NK-92 (cell line): ENCODE measurements around the gene CHN2.

Source experiments
- DNase-seq: peaks from one replicate; lab custom pipeline; 2025; ENCODE audit not compliant: unreplicated experiment; lab: John Stamatoyannopoulos, UW

Gene CHN2

GRCh38 chr7:29304756-29305155 lies 110.2 kb downstream of the CHN2 start:
- no peak for DNase-seq

- no peak for DNase-seq
Observed at GRCh38 chr7:29306319-29306991, 111.9 kb downstream of the CHN2 start.

GRCh38 chr7:29308424-29308823 lies 113.8 kb downstream of the CHN2 start:
- no peak for DNase-seq

DNA sequence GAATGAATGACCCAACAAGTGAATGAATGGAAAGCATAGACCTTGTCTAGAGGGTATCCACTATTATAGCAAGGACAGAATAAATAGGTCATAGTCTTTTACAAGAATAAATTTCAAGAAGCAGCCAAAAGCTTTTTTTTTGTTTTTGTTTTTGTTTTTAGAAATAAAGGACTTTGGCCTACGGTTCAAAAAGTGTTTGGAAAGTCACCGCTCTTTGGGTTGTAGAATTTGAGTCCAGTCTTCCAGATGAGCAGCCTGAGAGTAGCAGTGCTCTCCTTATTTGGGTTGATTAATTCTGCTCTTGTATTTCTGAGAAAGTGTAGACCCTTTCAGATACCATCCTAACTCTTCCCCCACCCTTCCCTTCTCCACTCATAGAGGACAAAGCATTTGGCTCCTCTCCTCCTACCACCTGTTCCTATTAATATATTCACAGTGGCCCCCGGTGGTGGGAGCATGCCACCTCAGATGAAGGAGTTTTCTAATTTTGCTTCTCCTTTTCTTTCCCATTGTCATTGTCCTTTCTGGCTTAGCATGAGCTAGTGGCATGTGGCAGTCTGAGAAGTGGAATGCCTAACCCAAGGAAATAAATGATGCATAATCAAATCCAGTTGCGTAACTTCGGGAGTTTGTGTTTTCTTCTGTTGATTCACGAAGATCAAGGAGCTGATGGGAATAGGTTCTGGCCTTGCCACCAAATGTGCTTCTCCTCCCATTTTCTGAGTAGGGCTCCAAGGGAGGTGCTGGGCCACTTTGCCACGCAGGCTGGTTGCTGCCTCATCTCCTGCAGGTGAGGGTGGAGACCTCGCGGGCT lies 114.7 kb downstream of the CHN2 start:
- DNase-seq, result no peak

- no peak for DNase-seq
Observed at GRCh38 chr7:29310625-29311024, 116.0 kb downstream of the CHN2 start.

- no peak for DNase-seq
Observed at GRCh38 chr7:29311314-29311713, 116.7 kb downstream of the CHN2 start.

GRCh38 chr7:29314148-29314547 lies 119.6 kb downstream of the CHN2 start:
- DNase-seq, result no peak

DNA sequence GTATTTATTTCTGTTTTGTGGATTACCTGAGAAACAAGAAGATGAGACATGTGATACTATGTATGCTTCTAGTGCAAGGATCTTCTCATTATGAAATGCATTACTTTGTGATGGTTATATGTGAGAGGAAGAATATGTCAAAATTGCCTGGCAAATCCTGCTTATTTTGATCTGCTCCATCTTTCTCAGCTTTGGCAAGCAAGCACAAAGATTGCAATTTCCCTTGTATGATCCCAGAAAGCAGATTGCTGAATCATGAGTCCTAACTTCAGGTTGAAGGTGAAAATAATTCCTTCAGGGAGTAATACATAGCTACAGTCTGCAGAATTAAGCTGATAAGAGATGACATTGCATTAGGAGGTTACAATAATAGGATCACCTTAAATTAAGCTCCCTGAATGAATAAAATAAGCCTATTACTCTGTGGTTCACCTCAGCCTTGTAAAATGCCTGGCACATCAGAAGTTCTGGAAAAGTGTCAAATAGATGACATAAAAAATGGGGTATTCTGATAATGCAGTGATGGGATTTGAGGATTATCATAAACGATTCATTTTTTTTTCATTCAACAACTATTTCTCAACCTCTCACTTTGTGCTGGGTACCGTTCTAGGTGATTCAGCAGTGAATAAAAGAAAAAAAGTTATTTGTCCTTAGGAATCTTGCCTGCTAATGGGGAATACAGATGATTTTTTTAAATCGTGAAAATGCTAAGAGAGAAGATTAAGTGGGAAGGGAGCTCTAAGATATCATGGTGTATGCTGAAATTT lies 120.7 kb downstream of the CHN2 start:
- DNase-seq, result no peak

DNA sequence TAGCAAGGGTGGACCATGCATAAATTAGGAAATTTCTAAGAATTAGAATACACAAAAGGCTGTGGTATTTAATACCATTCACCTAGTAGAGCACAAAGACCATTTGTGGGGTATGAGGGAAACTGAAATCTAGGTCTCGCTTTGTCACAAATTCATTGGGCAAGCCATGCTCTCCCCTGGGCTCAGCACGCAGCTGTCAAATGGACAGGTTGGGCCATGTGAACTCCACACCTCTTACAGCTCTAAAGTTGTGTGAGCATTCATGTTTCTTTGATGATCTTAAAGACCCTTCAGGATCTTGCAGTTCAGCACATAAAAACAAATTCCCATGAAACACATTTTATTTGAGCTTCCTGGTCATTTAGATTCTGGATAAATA lies 121.3 kb downstream of the CHN2 start:
- DNase-seq, result no peak

GRCh38 chr7:29316926-29317325 lies 122.4 kb downstream of the CHN2 start:
- DNase-seq, result no peak

DNA sequence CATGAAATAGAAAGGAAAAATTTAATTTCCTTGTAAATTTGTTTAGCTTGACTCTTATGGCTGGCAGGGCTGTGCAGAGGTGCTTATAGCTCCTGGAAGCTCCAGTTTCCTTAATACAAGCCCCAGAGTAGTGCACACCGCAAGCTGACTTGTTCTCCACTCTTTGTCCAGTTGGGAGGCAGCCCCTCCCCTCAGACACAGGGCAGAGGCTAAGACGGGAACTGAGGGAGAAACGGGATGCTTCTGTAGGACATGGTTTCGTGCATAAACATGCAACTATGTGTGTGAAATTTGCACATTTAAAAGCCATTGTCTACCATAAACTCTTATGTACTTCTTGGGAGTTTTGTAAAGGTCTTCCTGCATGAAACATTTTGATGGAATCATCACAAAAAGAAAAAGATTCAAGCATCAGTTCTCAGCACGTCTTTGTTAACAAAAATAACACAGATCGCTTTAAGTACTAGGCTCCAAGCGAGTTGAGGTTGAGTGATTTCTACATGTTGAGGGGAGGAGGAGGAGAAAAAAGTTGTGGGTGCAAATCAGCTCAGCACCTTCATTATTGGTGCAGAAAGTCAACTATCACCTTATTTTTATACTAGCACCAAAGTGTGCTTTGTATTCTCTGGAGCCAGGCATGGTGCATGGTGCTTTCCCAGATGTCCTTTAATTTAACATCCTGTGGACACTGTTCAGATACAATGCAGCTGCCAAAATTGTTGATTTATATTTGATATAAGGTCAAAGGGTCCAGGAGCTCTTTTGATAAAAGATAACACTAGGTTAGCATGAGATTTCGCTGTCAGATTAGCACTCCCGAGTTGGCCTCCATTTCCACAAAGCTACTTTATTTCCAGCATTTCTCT lies 124.5 kb downstream of the CHN2 start:
- no peak for DNase-seq

DNA sequence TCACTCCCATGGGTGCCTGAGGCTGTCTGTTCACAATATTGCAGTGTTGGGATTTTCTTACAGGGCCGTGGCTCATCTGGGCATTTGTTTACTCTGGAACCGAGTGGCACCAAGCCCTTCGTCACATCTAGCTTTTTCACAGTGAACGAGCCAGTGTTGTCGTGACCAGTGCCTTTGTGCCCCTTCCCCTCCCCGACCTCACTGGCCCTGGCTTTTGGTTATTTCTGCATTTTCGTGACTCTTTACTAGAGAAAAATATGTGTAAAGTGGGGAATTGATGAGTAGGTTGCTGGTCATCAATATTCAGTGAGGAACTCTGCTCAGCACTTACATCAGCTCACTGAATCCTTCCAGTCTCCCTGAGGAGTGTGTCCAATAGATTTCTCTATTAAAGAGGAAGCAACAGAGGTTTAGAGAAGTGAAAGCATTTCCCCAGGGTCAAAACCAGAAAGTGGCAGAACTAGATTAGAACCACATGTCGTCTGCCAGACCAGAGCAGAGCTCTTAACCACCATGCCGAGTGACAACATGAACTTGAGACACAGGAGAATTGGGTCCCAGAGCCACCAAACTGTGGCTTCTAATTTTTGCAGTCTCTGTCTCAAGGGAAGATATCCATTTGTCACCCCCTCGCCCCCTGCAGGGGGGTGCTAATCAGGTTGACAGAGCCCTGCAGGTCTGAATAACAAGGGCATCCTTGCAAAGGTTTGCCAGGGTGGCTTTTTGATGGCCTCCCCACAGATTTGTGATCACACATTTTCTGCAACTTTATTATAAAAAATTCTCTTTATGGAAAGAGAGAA lies 125.3 kb downstream of the CHN2 start:
- DNase-seq, result no peak

GRCh38 chr7:29320577-29320976 lies 126.0 kb downstream of the CHN2 start:
- DNase-seq, result no peak

DNA sequence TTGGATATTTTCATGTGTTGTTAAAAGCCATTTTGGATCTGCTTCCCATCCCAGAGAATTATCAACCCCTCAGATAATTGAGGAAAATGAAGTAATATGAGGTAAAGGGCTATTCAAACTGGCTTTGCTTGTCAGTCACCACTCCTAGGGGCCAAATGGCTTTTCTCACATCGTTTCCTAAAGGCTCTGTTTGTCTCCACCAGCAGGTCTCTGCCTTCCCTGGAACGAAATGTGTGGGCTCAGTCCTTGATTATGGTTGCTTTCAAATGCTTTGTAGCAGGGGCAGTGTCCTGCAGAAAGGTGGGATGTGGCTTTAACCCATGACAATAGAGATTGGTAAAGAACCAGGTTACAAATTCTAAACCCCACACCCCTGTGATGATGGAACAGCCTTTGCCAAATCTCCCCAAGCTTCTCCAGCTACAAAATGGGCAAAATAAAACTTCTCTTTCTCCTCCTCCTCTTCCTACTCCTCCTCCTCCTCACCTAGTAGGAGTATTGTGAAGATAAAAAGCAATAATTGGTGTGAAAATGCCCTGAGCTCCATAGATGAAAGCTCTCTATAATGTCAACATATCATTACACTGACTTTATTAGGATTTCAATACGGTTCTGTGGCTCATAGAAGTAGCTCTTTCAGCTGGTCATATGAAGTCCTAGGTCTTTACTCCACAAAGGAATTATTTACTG lies 127.6 kb downstream of the CHN2 start:
- no peak for DNase-seq

DNA sequence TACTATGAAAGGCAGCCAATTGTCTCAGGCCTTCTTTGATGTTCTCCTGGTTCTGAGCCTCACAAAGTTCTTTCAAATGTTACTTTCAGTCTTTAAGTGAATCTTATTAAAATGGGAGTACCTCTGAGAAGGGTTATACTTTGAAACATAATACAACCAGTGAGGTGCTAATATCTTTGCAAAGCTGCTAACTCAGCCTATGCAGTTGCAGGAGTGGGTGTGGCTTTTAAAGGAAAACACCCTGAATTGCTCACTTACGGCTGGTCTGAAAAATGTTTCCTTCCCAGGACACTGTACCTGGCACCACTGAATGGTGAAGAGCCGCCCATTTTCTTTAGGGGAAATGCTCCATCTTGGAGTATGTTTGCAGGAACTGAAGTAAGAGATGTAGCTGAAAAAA lies 130.9 kb downstream of the CHN2 start:
- DNase-seq, result no peak

DNA sequence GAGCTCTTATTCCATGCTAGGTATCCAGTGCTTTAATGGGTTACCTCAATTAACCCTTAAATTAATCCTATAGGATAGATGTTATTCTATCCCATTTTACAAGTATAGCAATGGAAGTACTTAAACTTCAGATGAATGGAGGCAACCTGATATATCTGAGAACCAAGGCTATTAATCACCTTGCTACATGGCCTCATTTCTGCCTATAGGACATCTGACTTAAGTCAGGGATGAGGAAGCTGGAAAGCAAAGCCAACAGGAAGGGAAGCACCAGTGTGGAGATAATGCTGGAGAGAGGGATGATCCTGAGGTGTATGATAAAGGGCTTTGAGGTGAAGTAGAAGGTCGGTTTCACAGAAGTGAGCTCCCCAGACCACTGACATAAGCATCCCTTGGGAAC lies 132.3 kb downstream of the CHN2 start:
- no peak for DNase-seq

DNA sequence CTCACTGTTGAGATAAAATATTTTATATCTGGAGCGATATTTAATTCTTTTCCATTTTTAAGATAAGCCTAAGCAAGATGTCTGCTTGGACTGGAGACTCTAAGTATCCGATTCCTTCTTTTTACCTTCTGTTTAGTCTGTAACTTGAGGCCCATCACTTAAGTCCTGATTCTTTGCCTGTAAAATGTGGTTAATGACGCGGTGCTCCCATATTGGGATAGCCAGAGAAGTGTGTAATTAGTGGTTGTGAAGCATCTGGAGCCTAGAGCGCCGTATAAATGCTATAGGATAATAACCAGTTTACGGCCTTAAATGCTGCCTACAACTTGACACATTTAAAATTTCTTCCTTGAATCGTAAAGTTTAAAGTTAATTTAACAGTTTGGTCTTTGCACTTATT lies 132.9 kb downstream of the CHN2 start:
- no peak for DNase-seq

DNA sequence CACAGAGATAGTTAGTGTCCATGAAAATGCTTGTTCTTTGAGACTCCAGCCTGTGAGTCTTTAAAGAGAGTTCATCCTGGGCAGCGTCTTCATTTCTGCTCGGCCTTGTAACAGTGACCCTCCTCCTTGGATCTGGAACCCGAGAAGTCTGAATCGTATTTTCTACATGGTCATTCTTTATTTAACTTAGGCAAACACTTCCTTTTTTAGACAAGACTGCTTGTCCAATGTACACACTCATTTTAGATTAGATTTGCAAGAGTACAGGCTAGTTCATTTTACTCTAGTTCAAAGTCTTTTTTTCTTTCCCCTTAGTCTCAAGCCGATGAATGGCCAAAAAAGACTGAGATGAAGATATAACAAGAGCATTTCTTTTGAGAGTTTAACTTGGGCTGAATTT lies 133.5 kb downstream of the CHN2 start:
- no peak for DNase-seq

DNA sequence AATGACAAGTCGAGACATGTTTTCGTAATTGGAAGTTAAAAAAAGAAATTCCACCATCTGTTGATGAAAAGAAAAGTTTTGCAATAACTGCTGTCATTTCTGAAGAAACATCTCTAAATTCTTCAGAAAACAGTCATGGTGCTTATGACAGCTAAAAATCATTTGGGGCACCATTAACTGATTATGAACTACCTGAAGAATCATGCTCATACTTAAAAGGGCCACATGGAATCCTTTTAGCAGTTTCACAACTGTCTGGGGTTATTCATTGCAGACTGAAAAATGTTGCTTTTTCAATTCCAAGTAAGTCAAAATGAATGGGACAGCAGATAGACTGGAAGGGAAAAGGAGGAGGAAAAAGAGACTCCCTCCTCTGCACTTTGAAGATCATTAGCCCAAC lies 134.2 kb downstream of the CHN2 start:
- no peak for DNase-seq

DNA sequence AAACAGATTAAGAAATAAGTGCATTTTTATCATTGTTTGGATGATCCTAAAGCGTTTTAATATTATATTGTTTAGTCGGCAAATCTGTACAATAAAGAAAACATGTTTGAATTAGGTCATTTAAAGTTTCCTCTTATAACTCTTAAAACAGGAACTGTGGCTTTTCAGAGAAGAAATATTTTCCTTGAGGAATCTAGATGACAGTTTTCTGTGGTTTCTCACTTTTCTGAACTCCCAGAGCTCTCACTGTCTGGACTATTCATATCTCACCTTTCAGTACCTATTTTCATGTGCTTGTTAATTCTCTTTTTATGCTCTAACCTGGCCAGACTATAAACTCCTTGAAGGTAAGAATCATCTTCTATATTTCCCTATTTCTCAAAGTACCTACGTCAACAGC lies 135.1 kb downstream of the CHN2 start:
- DNase-seq, result no peak
